Measurements from ENCODE around the gene AOPEP. TPM values are rescaled to one million over a fixed set of nuclear protein-coding genes. Genes with fewer than 3 reads are reported as not detected.

The AOPEP gene
- total and polyA plus RNA-seq, 4 donors, result 29.0 to 121 (median 60.0) TPM

DNA sequence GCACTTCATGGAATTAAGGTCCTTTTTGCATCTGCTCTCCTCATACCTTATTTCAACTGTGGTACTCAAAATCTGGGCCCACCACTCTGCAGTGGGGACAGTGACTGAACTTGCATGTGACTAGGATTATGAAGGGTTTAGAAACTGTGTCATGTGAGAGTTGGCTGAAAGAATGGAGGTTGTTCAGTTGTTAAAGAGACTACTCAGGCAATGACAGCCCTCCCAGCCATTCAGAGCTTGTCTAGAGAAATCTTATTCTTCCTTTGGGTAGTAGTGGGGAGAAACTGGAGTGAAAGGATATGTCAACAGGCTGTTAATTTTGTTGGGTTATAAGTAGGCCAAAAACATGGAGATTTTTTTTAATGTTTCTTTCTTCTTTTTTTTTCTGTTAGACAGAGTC lies 10.3 kb downstream of the AOPEP start:
- Histone ChIP-seq H3K9ac (ENCODE audit: insufficient read depth in 1 of 2, low read length in 2 of 2) (no peak overlapping the region), H3K27me3 (ENCODE audit: control insufficient read depth in 3 of 3, insufficient read depth in 3 of 3, low read length in 2 of 3) (no peaks in the 10 kb centered on the region), H3K9me3 (ENCODE audit: control insufficient read depth in 4 of 4, insufficient read depth in 3 of 4, low read length in 3 of 4) (no peaks in the 10 kb centered on the region), H3K27ac (ENCODE audit: low read depth in 1 of 2, low read length in 1 of 2) (no peak overlapping the region), H3K36me3 (ENCODE audit: control insufficient read depth in 4 of 4, insufficient read depth in 4 of 4, low read length in 4 of 4) (peaks cover 0 to 5% (median 2%) of the 10 kb centered on the region in 4 donors), H3K4me1 (ENCODE audit: control insufficient read depth in 5 of 5, insufficient read depth in 5 of 5, low read length in 5 of 5) (peaks cover 4 to 30% (median 8%) of the 10 kb centered on the region in 5 donors), H3K4me3 (no peak overlapping the region)
- no peak for DNase-seq
- ATAC-seq (ENCODE audit: insufficient read depth, low FRiP score), result no peak
- no peak for TF ChIP-seq CTCF (IDR thresholded peaks at IDR 0.05; ENCODE audit: control extremely low read depth, extremely low read depth)

DNA sequence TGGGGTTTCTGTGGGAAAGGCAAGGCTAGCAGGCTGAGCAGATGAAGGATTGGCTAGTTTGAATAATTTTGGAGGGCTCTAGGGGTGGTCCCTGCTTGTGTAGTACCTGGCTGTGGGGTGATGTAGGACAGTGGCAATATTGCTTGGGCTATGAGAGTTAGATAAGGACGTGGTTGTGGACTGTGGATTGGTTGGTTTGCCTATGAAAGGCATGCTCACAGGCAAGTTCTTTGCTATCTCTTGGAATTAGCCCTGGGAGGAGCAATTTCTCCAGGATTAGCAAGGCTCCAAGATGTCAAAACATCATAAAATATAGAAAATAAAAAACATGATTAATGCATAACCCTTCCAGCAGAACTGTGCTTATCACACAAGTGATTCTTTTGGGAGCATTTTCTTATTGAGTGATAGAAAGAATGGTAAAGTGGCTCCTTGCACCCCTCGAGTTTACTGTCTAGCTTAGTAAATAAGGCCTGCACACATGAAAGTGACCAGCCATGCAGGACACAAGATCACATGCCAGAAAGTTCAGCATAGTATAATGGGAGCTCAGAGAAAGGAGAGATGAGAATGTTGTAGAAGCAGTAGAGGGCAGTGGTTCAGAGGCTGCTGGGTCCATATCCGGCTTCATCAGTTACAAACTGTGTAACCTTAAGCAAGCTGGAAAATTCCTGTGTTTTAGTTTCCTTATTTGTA lies 13.8 kb downstream of the AOPEP start:
- no peak overlapping the region for H3K9ac ChIP-seq (ENCODE audit: insufficient read depth in 1 of 2, low read length in 2 of 2)
- no peak for ATAC-seq (ENCODE audit: insufficient read depth, low FRiP score)
- no peaks in the 10 kb centered on the region for H3K9me3 ChIP-seq (ENCODE audit: control insufficient read depth in 4 of 4, insufficient read depth in 3 of 4, low read length in 3 of 4)
- H3K36me3 ChIP-seq (ENCODE audit: control insufficient read depth in 4 of 4, insufficient read depth in 4 of 4, low read length in 4 of 4), result peaks cover 0 to 3% (median 0%) of the 10 kb centered on the region in 4 donors
- DNase-seq, result peak in 1 of 3 donors; percentile 41
- no peaks in the 10 kb centered on the region for H3K27me3 ChIP-seq (ENCODE audit: control insufficient read depth in 3 of 3, insufficient read depth in 3 of 3, low read length in 2 of 3)
- no peak overlapping the region for H3K27ac ChIP-seq (ENCODE audit: low read depth in 1 of 2, low read length in 1 of 2)
- H3K4me3 ChIP-seq, result no peak overlapping the region
- WGBS, 2 donors, result 74 to 81% methylated on average over 3 of the region's 3 CpGs
- H3K4me1 ChIP-seq (ENCODE audit: control insufficient read depth in 5 of 5, insufficient read depth in 5 of 5, low read length in 5 of 5), result peaks cover 3 to 24% (median 16%) of the 10 kb centered on the region in 5 donors
- no peak for TF ChIP-seq CTCF (IDR thresholded peaks at IDR 0.05; ENCODE audit: control extremely low read depth, extremely low read depth)

DNA sequence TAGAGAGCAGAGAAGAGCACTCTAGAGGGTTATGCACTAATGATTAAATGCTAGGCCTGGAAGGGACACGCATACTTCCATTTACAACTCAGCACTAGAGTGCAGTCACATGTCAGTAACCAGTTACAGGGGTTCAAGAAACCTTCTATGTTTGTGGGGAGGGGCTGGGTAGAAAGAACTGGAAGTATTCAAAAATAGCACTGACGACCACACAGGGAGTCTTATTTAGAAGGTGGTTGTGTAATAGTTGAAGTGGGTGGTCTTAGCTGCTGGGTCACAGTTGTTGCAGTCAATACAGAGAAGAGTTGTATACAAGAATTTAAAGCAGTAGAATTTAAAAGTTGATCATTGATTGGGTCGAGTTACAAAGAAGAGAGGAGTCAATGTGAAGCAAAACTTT lies 15.4 kb downstream of the AOPEP start:
- H3K4me1 ChIP-seq (ENCODE audit: control insufficient read depth in 5 of 5, insufficient read depth in 5 of 5, low read length in 5 of 5), result peaks cover 3 to 27% (median 21%) of the 10 kb centered on the region in 5 donors
- no peak overlapping the region for H3K27ac ChIP-seq (ENCODE audit: low read depth in 1 of 2, low read length in 1 of 2)
- H3K27me3 ChIP-seq (ENCODE audit: control insufficient read depth in 3 of 3, insufficient read depth in 3 of 3, low read length in 2 of 3), result no peaks in the 10 kb centered on the region
- H3K9ac ChIP-seq (ENCODE audit: insufficient read depth in 1 of 2, low read length in 2 of 2), result no peak overlapping the region
- H3K4me3 ChIP-seq, result no peak overlapping the region
- WGBS, 2 donors, result 52 to 56% methylated on average over 3 of the region's 3 CpGs
- TF ChIP-seq CTCF (IDR thresholded peaks at IDR 0.05; ENCODE audit: control extremely low read depth, extremely low read depth), result no peak
- DNase-seq (peak; percentile 79 to 97 (median 95)), ATAC-seq (ENCODE audit: insufficient read depth, low FRiP score) (no peak)
- no peaks in the 10 kb centered on the region for H3K9me3 ChIP-seq (ENCODE audit: control insufficient read depth in 4 of 4, insufficient read depth in 3 of 4, low read length in 3 of 4)
- H3K36me3 ChIP-seq (ENCODE audit: control insufficient read depth in 4 of 4, insufficient read depth in 4 of 4, low read length in 4 of 4), result peaks cover 0 to 4% (median 1%) of the 10 kb centered on the region in 4 donors
